ENCODE results near the gene BNIP3.

- TF ChIP-seq GATA2 (IDR thresholded peaks at IDR 0.05; ENCODE audit: low read depth, low read length) (no peak), GATA3 (IDR thresholded peaks at IDR 0.05; ENCODE audit: low read depth, low read length) (no peak)
Observed at GRCh38 chr10:131981429-131982184, at the start of gene BNIP3.

Data from SH-SY5Y (cell line).